CD4-positive, alpha-beta T cell treated with Interleukin-4 for 1 hour (primary cell): Measurements from ENCODE around the gene MNX1.

Source experiments
- DNase-seq, 2 donors: peaks; one replicate each; pipeline ENCODE4 v3.0.0-alpha.2; 2020 to 2022

Gene MNX1

DNA sequence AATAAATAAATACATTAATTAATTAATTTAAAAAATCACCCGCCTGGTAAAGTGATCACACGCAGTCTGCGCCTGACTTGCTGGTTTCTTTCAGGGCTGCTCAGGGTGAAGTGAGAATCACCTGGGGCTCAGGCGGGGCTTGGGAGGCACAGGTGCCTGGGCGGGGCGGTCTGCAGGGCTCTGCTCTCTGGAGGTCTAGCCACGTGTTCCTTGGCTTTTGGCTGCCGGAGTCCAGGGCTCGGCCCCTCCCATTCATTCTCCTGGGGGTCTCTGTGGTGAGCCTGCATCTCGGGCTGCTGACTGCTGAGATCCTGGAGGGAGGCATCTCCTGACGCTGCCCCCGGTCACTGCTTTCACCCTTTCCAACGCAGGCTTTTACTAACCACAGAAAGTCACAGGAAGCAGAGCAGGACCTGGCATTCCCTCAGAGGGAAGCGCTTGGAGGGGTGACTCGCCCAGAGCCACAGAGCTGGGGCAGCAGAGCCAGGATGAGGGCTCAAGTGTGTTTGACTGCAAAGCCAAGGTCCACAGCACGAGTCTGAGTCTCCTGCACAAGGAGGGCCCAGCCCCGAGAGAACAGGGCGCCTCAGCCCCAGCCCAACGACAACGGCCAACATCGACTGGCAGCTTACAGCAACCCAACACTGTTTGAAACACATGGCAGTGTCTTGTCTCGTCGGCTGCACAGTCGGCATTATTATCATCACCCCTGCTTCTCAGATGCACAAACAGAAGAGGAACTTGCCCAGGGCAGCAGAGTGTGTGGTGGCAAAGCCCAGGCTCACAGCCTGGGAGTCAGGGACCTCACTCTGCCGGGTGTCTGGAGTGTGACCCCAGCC, 22.4 kb upstream of the MNX1 start:
- DNase-seq = no peak

GRCh38 chr7:157032128-157032527, 21.7 kb upstream of the MNX1 start:
- no peak for DNase-seq

GRCh38 chr7:157028199-157028903, 17.9 kb upstream of the MNX1 start:
- no peak for DNase-seq

GRCh38 chr7:157027568-157028198, 17.2 kb upstream of the MNX1 start:
- DNase-seq = no peak

GRCh38 chr7:157024716-157025115, 14.3 kb upstream of the MNX1 start:
- DNase-seq = no peak

GRCh38 chr7:157023589-157023905, 13.1 kb upstream of the MNX1 start:
- DNase-seq = no peak

DNA sequence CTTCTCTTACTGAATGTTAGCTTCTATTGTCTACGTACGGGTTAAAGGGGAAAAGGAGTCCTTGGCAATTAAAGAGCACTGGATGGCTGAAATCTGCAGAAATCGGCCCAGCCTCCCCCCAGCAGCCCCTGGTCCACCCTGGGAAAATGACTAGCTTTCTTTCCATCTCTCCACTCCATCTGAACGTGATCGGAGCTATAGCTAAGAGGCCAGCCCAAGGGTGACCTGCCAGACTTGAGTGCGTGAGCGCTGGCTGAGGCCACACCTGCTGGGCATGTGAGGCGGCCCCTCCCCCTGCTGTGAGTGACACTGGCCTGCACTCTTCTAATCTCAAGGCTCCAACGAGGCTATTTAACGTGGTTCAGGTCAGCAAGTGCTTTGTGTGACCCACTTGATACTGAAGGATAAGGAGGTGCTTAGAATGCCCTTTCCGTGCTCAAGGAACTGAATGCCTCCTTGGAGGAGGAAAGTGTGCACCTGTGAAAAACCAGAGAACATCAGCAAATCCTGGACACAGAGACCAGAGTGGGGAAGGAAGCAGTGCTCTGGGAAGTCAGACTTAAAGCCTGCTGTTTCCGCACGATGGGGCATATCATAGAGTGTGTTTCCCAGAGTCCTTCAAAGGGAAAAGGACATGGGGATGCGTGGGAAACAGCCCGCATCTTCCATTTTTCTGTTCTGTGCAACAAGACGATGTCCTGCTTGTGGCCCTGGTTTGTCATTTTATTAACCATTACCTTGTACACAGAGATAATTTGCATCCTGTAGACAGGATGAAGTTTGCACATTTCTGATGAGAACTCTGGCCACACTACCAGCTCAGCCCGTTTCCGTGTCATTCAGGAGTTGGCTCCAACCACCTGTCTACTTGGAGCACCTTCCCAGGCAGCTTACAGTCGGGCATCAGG, 12.5 kb upstream of the MNX1 start:
- no peak for DNase-seq

DNA sequence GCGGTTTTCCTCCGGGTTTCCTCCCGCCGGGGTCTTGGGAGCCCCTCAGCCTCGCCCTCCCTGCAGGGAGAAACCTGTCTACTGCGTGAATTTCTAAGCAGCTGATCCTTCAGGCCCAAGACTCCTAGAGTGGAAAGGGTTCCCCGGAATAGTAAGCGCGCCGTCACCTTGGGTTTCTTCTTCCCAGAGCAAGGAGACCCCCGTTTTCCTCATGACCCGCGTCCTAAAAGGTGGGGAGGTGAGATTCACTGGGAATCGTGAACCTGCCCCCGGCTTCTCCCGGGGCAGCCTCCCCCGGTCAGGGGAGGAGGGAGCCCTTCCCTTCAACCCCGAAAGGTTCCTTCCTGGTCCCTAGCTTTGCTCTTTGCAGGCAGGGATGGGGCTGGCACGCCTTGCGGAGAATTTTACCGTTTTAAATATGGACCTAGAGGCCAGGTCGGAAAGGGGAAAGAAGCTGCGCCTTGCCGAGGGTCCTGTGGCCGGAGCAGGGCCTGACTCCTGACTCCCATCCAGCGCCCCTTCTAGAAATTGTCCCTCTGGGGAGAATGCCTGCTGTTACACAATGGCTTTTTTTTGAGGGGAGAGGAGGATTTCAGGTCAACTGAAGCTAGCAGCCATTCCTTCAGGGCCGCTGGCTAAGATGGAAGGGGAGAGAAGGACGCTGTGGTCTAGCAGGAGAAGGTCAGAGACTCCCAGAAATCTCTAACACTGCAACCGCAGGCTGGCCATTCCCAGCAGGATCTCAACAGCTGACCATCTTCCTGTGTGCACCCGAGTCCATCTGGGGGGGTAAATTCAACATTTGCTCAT, 11.6 kb upstream of the MNX1 start:
- DNase-seq = no peak

- no peak for DNase-seq
These were observed 10.8 kb upstream of the MNX1 start for GRCh38 chr7:157021071-157021870.

- no peak for DNase-seq
These were observed 10.1 kb upstream of the MNX1 start for GRCh38 chr7:157020514-157021070.

GRCh38 chr7:157019718-157020451, 9.4 kb upstream of the MNX1 start:
- no peak for DNase-seq

DNA sequence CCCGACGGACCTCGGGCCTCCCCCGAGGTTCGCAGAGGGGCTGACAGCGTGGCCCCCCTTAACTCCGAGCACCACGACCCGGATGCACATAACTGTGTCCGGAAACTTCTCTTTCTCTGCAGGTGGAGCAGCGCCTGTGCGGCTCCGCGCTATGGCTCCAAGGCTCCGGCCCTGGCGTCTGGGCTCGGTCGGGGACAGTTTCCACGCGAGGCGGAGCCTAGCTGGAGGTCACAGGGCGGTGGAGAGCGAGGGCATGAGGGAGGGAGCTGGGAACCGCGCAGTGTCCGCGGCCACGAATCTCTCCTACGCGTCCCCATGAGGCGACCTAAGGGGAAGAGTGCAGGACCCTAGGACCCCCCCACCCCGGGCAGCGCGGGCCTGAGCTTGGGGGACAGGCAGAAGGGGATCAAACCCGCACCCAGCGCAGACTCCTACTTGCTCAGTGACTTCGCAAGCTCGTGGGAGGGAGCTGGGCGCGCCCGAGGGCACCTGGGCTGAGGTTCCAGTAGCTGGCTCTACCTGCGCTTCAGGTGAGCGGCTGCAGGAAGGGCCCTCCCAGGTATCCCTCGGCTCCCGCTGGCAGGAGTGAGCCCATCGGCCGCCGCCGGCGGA, 8.6 kb upstream of the MNX1 start:
- DNase-seq = no peak

DNA sequence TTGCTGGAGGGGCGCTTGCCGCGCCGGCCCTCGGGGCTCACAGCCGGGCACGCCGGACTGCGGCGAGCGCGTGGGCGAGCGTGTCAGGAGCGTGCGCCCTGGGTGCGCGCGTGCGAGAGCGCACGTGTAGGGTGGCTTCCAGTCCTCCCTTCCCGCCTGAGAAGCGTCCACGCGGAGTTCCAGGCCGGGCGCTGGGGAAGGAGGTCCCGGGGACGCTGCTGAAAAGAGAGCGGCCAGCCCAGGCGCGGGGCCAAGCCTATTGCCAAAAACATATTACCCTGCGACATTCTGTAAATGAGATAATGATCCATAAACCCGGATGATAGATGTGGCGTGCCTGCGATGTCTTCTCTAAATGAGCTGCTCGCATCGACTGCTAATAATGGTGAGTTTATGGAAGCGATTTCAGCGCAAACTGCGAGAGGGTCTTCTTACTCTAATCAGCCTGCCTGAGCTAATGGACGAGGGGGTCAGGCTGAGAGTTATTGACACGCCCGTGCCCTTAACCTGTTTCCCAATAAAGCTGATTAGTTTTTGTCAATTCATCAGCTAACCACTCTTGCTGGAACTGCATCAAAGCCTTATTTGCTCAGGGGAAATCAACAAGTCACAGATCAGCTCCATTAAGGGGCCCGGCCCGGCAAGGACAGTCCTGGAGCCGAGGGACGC, 8.0 kb upstream of the MNX1 start:
- DNase-seq = no peak

GRCh38 chr7:157017603-157018327, 7.3 kb upstream of the MNX1 start:
- DNase-seq = no peak

DNA sequence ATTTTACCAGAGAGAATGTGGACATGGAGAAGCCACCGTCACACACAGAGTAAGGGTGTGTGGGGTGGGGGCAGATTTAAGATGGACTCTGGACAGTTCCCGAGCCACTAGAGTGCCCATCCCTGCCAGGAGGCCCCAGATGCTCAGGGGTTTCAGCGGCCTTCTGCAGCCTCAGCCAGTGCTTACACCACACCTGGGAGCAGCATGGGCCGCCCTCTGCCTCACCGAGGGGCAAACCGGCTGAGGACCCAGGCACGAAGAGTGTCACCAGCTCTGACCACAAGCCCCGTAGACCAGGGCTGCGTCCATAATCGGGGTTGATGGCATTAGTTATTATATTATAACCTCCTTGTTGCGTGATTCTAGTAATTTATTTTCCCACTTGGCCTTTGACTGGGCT, 6.7 kb upstream of the MNX1 start:
- DNase-seq = no peak

DNA sequence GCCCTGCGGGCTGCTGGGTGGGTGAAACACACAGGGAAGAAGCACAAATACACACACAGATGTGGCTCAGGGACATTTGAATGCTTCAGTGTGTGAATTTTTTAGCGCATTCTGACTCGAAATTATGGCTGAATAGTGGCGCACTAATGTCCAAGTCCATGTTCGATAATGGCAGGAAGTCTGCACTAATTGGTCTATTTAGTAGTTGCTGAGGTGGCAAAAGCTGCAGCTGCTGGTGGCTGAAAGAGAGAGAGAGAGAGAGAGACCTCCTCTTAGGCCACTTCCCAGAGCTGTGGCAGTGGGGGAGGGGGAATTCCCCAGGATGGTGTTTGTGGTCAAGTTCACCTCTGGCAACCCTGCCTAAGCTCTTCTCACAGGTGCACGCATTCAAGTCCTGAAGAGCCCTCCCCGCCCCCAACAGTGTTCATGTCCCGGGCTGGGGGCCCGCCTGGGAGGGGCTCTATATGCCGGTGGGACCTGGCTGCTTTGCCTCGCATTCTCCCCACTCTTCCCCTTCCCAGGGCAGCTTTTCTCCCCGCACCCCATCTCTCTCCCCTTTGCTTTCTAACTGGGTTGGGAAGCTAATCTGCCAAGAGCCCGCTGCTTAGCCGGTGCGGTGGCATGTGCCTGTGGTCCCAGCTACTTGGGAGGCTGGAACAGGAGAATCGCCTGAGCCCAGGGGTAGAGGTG, 6.0 kb upstream of the MNX1 start:
- no peak for DNase-seq

GRCh38 chr7:157016024-157016351, 5.5 kb upstream of the MNX1 start:
- DNase-seq = no peak
